Prostate gland (tissue), 2 donors: ENCODE measurements around the gene KIF5A. TPM values are rescaled to one million over a fixed set of nuclear protein-coding genes. Genes with fewer than 3 reads are reported as not detected.

Source experiments
- DNase-seq: peaks from one replicate; pipeline ENCODE4 v3.0.0-alpha.2; 2019; ENCODE audit warnings: low spot score
- H3K27ac ChIP-seq, 2 donors: fragments of 200-600 bp; sonication (generic); 2 replicates each; pipeline ENCODE4 v1.5.1; 2017 to 2019
- H3K27me3 ChIP-seq: fragments of 200-600 bp; sonication (generic); replicated peaks from 2 replicates; pipeline ENCODE4 v1.5.1; 2019; ENCODE audit not compliant: insufficient read depth
- H3K36me3 ChIP-seq, 2 donors: fragments of 200-600 bp; sonication (generic); 1 replicate in 1 of 2; 2 replicates in 1 of 2; pipeline versions ENCODE4 v1.5.1 to v1.8.1; 2017 to 2019
- H3K4me1 ChIP-seq: fragments of 200-600 bp; sonication (generic); replicated peaks from 2 replicates; pipeline ENCODE4 v1.5.1; 2019
- H3K4me3 ChIP-seq, 2 donors: fragments of 200-600 bp; sonication (generic); 2 replicates each; pipeline ENCODE4 v1.5.1; 2017 to 2019
- H3K9me3 ChIP-seq: fragments of 200-600 bp; sonication (generic); 2 replicates; pipeline ENCODE4 v1.5.1; 2017
- POLR2A ChIP-seq: fragments of 450-650 bp; IDR thresholded peaks from one replicate; pipeline ENCODE4 v1.6.1; 2016; ENCODE audit warnings: antibody characterized with exemption, mild to moderate bottlenecking
- POLR2AphosphoS5 ChIP-seq: sonication (generic); formaldehyde crosslinking; IDR thresholded peaks from one replicate; pipeline ENCODE4 v1.6.1; 2017; ENCODE audit warnings: antibody characterized with exemption
- WGBS: methylation state at CpG from one replicate; pipeline ENCODE4 v1.1.5; 2018; 5-methylcytosine and 5-hydroxymethylcytosine counted together
- intact Hi-C: fragments of 100-400 bp; cut with DNase I; formaldehyde crosslinking; loops from one replicate; pipeline ENCODE4 v1.14.2; 2022
- total RNA-seq, 2 donors: library from RNA; depleted of rRNA; stranded (reverse); fragments of >200 nt; gene quantifications; one replicate each; pipeline ENCODE4 v1.1.0, GENCODE V29; 2016
- TF ChIP-seq, protein P1 (sequence below), 4 experiments: fragments of 200-600 bp in 2 of 4; fragments of 450-650 bp in 2 of 4; sonication (generic) in 2 of 4; IDR thresholded peaks; 1 replicate in 3 of 4; 2 replicates in 1 of 4; pipeline ENCODE4 v1.5.1; 2016 to 2019; ENCODE audit warnings: antibody characterized with exemption in 4 of 4, mild to moderate bottlenecking in 2 of 4, moderate library complexity in 2 of 4

Gene KIF5A
- total RNA-seq, 2 donors from 2014 or later, result 0.50 to 3.7 TPM

DNA sequence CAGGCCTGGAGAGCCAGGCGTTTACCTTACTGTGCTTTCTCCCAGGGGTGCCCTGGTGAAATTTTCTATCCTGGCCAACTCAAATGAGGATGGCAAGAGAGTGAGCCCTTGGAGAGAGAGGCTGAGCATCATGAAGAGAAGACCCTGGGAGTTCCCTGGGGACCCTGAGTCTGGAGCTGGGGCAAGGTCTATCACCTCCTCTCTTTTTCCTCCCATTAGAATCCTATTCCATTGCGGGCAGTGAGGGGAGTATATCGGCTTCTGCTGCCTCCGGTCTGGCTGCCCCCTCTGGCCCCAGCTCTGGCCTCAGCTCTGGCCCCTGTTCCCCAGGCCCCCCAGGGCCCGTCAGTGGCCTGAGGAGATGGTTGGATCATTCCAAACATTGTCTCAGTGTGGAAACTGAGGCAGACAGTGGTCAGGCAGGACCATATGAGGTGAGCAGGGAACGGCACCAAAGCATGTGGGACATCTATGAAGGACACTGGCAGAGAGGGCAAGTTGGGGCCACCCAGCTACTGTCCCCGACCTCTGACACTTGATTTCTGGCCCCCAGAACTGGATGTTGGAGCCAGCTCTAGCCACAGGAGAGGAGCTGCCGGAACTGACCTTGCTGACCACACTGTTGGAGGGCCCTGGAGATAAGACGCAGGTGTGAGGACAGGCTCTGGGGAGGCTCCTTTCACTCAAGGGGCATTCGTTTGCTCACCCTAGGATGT is 63.0 kb downstream of the KIF5A start:
- Histone ChIP-seq H3K4me3 (no peak overlapping the region), H3K4me1 (no peaks in the 10 kb centered on the region), H3K27me3 (no peaks in the 10 kb centered on the region), H3K36me3 (peaks cover 0 to 6% of the 10 kb centered on the region in 2 donors), H3K27ac (no peak overlapping the region), H3K9me3 (no peaks in the 10 kb centered on the region)
- 86% methylated on average over 10 of the region's 10 CpGs for WGBS
- intact Hi-C loops, result no loop called here
- no peak for DNase-seq
- TF ChIP-seq POLR2AphosphoS5, result no peak
- no peak for TF ChIP-seq POLR2A
- TF ChIP-seq, protein P1, sequence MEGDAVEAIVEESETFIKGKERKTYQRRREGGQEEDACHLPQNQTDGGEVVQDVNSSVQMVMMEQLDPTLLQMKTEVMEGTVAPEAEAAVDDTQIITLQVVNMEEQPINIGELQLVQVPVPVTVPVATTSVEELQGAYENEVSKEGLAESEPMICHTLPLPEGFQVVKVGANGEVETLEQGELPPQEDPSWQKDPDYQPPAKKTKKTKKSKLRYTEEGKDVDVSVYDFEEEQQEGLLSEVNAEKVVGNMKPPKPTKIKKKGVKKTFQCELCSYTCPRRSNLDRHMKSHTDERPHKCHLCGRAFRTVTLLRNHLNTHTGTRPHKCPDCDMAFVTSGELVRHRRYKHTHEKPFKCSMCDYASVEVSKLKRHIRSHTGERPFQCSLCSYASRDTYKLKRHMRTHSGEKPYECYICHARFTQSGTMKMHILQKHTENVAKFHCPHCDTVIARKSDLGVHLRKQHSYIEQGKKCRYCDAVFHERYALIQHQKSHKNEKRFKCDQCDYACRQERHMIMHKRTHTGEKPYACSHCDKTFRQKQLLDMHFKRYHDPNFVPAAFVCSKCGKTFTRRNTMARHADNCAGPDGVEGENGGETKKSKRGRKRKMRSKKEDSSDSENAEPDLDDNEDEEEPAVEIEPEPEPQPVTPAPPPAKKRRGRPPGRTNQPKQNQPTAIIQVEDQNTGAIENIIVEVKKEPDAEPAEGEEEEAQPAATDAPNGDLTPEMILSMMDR (IDR thresholded peaks at IDR 0.05), result no peak

- Histone ChIP-seq H3K27me3 (no peaks in the 10 kb centered on the region), H3K4me1 (no peaks in the 10 kb centered on the region), H3K9me3 (no peaks in the 10 kb centered on the region), H3K36me3 (peaks cover 0 to 6% of the 10 kb centered on the region in 2 donors), H3K4me3 (no peak overlapping the region), H3K27ac (no peak overlapping the region)
- WGBS, result 77% methylated on average over 10 of the region's 10 CpGs
- no peak for DNase-seq
- intact Hi-C loops, result no loop called here
- TF ChIP-seq POLR2AphosphoS5, result no peak
- no peak for TF ChIP-seq POLR2A
- TF ChIP-seq, protein P1 (IDR thresholded peaks at IDR 0.05), result no peak
Observed at GRCh38 chr12:57613427-57614109, 63.7 kb downstream of the KIF5A start.

DNA sequence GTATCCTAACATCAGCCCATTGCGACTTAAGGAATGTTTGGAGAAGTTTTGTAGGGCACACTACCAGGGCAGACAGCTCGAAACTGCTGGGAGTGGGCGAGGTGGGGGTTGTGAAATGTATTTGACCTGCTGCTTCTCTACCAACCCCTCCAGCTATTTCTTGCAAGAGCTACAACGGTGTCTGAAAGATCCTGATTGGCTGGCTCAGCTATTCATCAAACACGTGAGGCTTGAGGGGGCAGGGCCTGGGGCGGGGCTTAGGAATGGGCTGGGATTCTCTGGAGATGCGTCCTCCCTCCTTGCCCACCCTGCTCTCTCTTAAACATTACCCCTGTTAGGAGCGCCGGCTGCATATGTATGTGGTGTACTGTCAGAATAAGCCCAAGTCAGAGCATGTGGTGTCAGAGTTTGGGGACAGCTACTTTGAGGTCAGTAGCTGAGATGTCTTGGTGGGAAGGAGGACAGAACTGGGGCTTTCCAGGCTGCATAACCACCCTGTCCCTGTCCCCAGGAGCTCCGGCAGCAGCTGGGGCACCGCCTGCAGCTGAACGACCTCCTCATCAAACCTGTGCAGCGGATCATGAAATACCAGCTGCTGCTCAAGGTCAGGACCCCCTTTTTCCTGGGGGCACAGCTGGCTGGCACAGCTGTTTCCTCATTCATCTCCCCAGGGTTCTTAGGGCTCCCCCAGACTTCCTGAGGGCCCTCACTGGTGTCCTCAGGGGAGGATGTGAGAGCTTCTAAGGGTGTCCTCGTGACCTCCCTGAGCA is 64.5 kb downstream of the KIF5A start:
- peaks cover 0 to 6% of the 10 kb centered on the region in 2 donors for H3K36me3 ChIP-seq
- H3K4me1 ChIP-seq, result no peaks in the 10 kb centered on the region
- 62% methylated on average over 14 of the region's 14 CpGs for WGBS
- H3K27me3 ChIP-seq, result no peaks in the 10 kb centered on the region
- no peak overlapping the region for H3K4me3 ChIP-seq
- DNase-seq, result no peak
- TF ChIP-seq POLR2A (no peak), POLR2AphosphoS5 (no peak)
- TF ChIP-seq, protein P1 (IDR thresholded peaks at IDR 0.05), result no peak
- intact Hi-C loops, result no loop called here
- H3K9me3 ChIP-seq, result no peaks in the 10 kb centered on the region
- no peak overlapping the region for H3K27ac ChIP-seq

GRCh38 chr12:57614948-57615500 is 65.2 kb downstream of the KIF5A start:
- Histone ChIP-seq H3K36me3 (peaks cover 0 to 6% of the 10 kb centered on the region in 2 donors), H3K9me3 (no peaks in the 10 kb centered on the region), H3K27ac (no peak overlapping the region), H3K4me1 (no peaks in the 10 kb centered on the region), H3K27me3 (no peaks in the 10 kb centered on the region), H3K4me3 (no peak overlapping the region)
- WGBS, result 81% methylated on average over 11 of the region's 11 CpGs
- DNase-seq, result no peak
- TF ChIP-seq, protein P1 (IDR thresholded peaks at IDR 0.05), result no peak
- no peak for TF ChIP-seq POLR2AphosphoS5
- TF ChIP-seq POLR2A, result no peak
- intact Hi-C loops, result no loop called here
